ENCODE measurements around the gene CFAP299.
A peak's percentile ranks its signal among the peaks of the same experiment; 100 is the strongest.

The CFAP299 gene

GRCh38 chr4:80840396-80840795 lies 504.9 kb downstream of the CFAP299 start:
- DNase-seq (no peak), ATAC-seq (no peak)

- ATAC-seq = no peak
- no peak for DNase-seq
Measured at GRCh38 chr4:80841587-80842281, 506.2 kb downstream of the CFAP299 start.

GRCh38 chr4:80846210-80846609 lies 510.7 kb downstream of the CFAP299 start:
- ATAC-seq (no peak), DNase-seq (no peak)

GRCh38 chr4:80852061-80852460 lies 516.5 kb downstream of the CFAP299 start:
- no peak for ATAC-seq

GRCh38 chr4:80873571-80873970 lies 538.0 kb downstream of the CFAP299 start:
- DNase-seq (no peak), ATAC-seq (no peak)

More at GRCh38 chr4:80852061-80852460, 516.5 kb downstream of the CFAP299 start:
- no peak for DNase-seq

GRCh38 chr4:80874979-80875378 lies 539.4 kb downstream of the CFAP299 start:
- ATAC-seq (no peak), DNase-seq (no peak)

- DNase-seq (no peak), ATAC-seq (peak; percentile 69)
Measured at GRCh38 chr4:80875642-80876041, 540.1 kb downstream of the CFAP299 start.

- DNase-seq (no peak), ATAC-seq (no peak)
Measured at GRCh38 chr4:80876810-80877209, 541.3 kb downstream of the CFAP299 start.

GRCh38 chr4:80878218-80878617 lies 542.7 kb downstream of the CFAP299 start:
- ATAC-seq (no peak), DNase-seq (no peak)

GRCh38 chr4:80897537-80898303 lies 562.2 kb downstream of the CFAP299 start:
- no peak for DNase-seq
- peak; percentile 19 for ATAC-seq

- DNase-seq (no peak), ATAC-seq (no peak)
Measured at GRCh38 chr4:80900908-80901307, 565.4 kb downstream of the CFAP299 start.

- DNase-seq = no peak
Measured at GRCh38 chr4:80903020-80903419, 567.5 kb downstream of the CFAP299 start.

GRCh38 chr4:80909938-80910337 lies 574.4 kb downstream of the CFAP299 start:
- no peak for ATAC-seq
- DNase-seq = no peak

More at GRCh38 chr4:80903020-80903419, 567.5 kb downstream of the CFAP299 start:
- no peak for ATAC-seq

GRCh38 chr4:80911458-80911857 lies 575.9 kb downstream of the CFAP299 start:
- no peak for DNase-seq

GRCh38 chr4:80912350-80912749 lies 576.8 kb downstream of the CFAP299 start:
- ATAC-seq (no peak), DNase-seq (no peak)

More at GRCh38 chr4:80911458-80911857, 575.9 kb downstream of the CFAP299 start:
- no peak for ATAC-seq

- no peak for DNase-seq
Measured at GRCh38 chr4:80913381-80913780, 577.9 kb downstream of the CFAP299 start.

GRCh38 chr4:80916770-80917169 lies 581.2 kb downstream of the CFAP299 start:
- ATAC-seq (no peak), DNase-seq (no peak)

More at GRCh38 chr4:80913381-80913780, 577.9 kb downstream of the CFAP299 start:
- ATAC-seq = no peak

GRCh38 chr4:80918004-80918403 lies 582.5 kb downstream of the CFAP299 start:
- DNase-seq = no peak
- ATAC-seq = no peak

GRCh38 chr4:80921441-80921840 lies 585.9 kb downstream of the CFAP299 start:
- no peak for ATAC-seq
- DNase-seq = no peak

GRCh38 chr4:80922941-80923340 lies 587.4 kb downstream of the CFAP299 start:
- ATAC-seq (no peak), DNase-seq (no peak)

- DNase-seq (no peak), ATAC-seq (no peak)
Measured at GRCh38 chr4:80925293-80925692, 589.8 kb downstream of the CFAP299 start.

- DNase-seq (no peak), ATAC-seq (no peak)
Measured at GRCh38 chr4:80926446-80926845, 590.9 kb downstream of the CFAP299 start.

- ATAC-seq (no peak), DNase-seq (no peak)
Measured at GRCh38 chr4:80926891-80927290, 591.4 kb downstream of the CFAP299 start.

GRCh38 chr4:80927420-80927819 lies 591.9 kb downstream of the CFAP299 start:
- DNase-seq (no peak), ATAC-seq (no peak)
